ENCODE data around the gene DLGAP1.

Gene DLGAP1

GRCh38 chr18:4144201-4144600 lies 310.9 kb downstream of the DLGAP1 start:
- no peak for DNase-seq

- DNase-seq: no peak
Observed at GRCh38 chr18:4143585-4143984, 311.5 kb downstream of the DLGAP1 start.

- no peak for DNase-seq
Observed at GRCh38 chr18:4142876-4143275, 312.2 kb downstream of the DLGAP1 start.

GRCh38 chr18:4134700-4135099 lies 320.4 kb downstream of the DLGAP1 start:
- no peak for DNase-seq

- no peak for DNase-seq
Observed at GRCh38 chr18:4130734-4131719, 324.1 kb downstream of the DLGAP1 start.

GRCh38 chr18:4126939-4127338 lies 328.2 kb downstream of the DLGAP1 start:
- no peak for DNase-seq

- DNase-seq: no peak
Observed at GRCh38 chr18:4125627-4126230, 329.4 kb downstream of the DLGAP1 start.

GRCh38 chr18:4125224-4125623 lies 329.9 kb downstream of the DLGAP1 start:
- DNase-seq: no peak

GRCh38 chr18:4119813-4120212 lies 335.3 kb downstream of the DLGAP1 start:
- no peak for DNase-seq

GRCh38 chr18:4119127-4119648 lies 335.9 kb downstream of the DLGAP1 start:
- DNase-seq: no peak

GRCh38 chr18:4108016-4108415 lies 347.1 kb downstream of the DLGAP1 start:
- no peak for DNase-seq

GRCh38 chr18:4107049-4107467 lies 348.0 kb downstream of the DLGAP1 start:
- no peak for DNase-seq

GRCh38 chr18:4106407-4107033 lies 348.6 kb downstream of the DLGAP1 start:
- DNase-seq: peak; percentile 17 to 33

- no peak for DNase-seq
Observed at GRCh38 chr18:4102901-4103300, 352.2 kb downstream of the DLGAP1 start.

GRCh38 chr18:4101009-4101408 lies 354.1 kb downstream of the DLGAP1 start:
- DNase-seq: no peak

- DNase-seq: no peak
Observed at GRCh38 chr18:4096486-4096885, 358.6 kb downstream of the DLGAP1 start.

GRCh38 chr18:4093676-4094075 lies 361.4 kb downstream of the DLGAP1 start:
- no peak for DNase-seq

- no peak for DNase-seq
Observed at GRCh38 chr18:4084382-4084900, 370.7 kb downstream of the DLGAP1 start.

- DNase-seq: no peak
Observed at GRCh38 chr18:4078246-4078645, 376.9 kb downstream of the DLGAP1 start.

- DNase-seq: no peak
Observed at GRCh38 chr18:4077721-4078120, 377.4 kb downstream of the DLGAP1 start.

GRCh38 chr18:4077204-4077603 lies 377.9 kb downstream of the DLGAP1 start:
- DNase-seq: no peak

- DNase-seq: no peak
Observed at GRCh38 chr18:4074647-4075046, 380.5 kb downstream of the DLGAP1 start.

- no peak for DNase-seq
Observed at GRCh38 chr18:4069183-4069582, 385.9 kb downstream of the DLGAP1 start.

Data from SHP77 (cell line).